Keratinocyte (primary cell): ENCODE data around the gene IFT81. TPM values are rescaled to one million over a fixed set of nuclear protein-coding genes. Genes with fewer than 3 reads are reported as not detected.

Experiments used
- DNase-seq: peaks from one replicate; pipeline ENCODE4 v3.0.0-alpha.2; 2011; ENCODE audit warnings: low read depth, missing footprints, low spot score
- FAIRE-seq: peaks from 2 replicates; lab custom pipeline; 2011; peaks lifted over from hg19 to GRCh38; lab: Jason Lieb, UNC
- H2AFZ ChIP-seq: 2 replicates; pipeline ENCODE4 v1.6.0; 2012; ENCODE audit warnings: low read length, control low read depth, inconsistent platforms; ENCODE audit not compliant: control insufficient read depth
- H3K27ac ChIP-seq: 2 replicates; pipeline ENCODE4 v1.5.1; 2011; ENCODE audit warnings: low read length; ENCODE audit not compliant: control insufficient read depth, insufficient read depth
- H3K27me3 ChIP-seq: 3 replicates; pipeline ENCODE4 v1.6.0; 2011; ENCODE audit warnings: low read length; ENCODE audit not compliant: control insufficient read depth, insufficient read depth; ENCODE audit errors: extremely low read depth
- H3K36me3 ChIP-seq, 2 experiments: 2 replicates in 1 of 2; 3 replicates in 1 of 2; pipeline ENCODE4 v1.5.1; 2011; ENCODE audit warnings: low read length in 2 of 2, mild to moderate bottlenecking in 1 of 2; ENCODE audit not compliant: control insufficient read depth in 2 of 2, insufficient read depth in 2 of 2; ENCODE audit errors: extremely low read depth in 1 of 2
- H3K4me1 ChIP-seq: 3 replicates; pipeline ENCODE4 v1.5.1; 2011; ENCODE audit warnings: low read length; ENCODE audit not compliant: control insufficient read depth, insufficient read depth; ENCODE audit errors: extremely low read depth
- H3K4me2 ChIP-seq: 3 replicates; pipeline ENCODE4 v1.6.0; 2011; ENCODE audit warnings: low read depth, low read length; ENCODE audit not compliant: control insufficient read depth, insufficient read depth; ENCODE audit errors: extremely low read depth
- H3K4me3 ChIP-seq, 3 experiments: fragments of 200-600 bp in 1 of 3; sonication (generic) in 1 of 3; 2 replicates in 2 of 3; 3 replicates in 1 of 3; pipeline ENCODE4 v1.5.1; 2011 to 2016; ENCODE audit warnings: low read length in 3 of 3, mild to moderate bottlenecking in 3 of 3, control low read depth in 2 of 3, inconsistent platforms in 1 of 3, low read depth in 1 of 3, mixed read lengths in 1 of 3, mixed run types in 1 of 3, moderate library complexity in 1 of 3; ENCODE audit not compliant: control insufficient read depth in 2 of 3, insufficient read depth in 2 of 3; ENCODE audit errors: extremely low read depth in 1 of 3
- H3K79me2 ChIP-seq: 2 replicates; pipeline ENCODE4 v1.6.0; 2012; ENCODE audit warnings: low read length; ENCODE audit not compliant: control insufficient read depth, insufficient read depth
- H3K9ac ChIP-seq: 3 replicates; pipeline ENCODE4 v1.6.0; 2011; ENCODE audit warnings: low read length; ENCODE audit not compliant: control insufficient read depth, insufficient read depth; ENCODE audit errors: extremely low read depth
- H3K9me1 ChIP-seq: 3 replicates; pipeline ENCODE4 v1.6.0; 2011; ENCODE audit warnings: low read length; ENCODE audit not compliant: control insufficient read depth, insufficient read depth; ENCODE audit errors: extremely low read depth
- H3K9me3 ChIP-seq: 2 replicates; pipeline ENCODE4 v1.5.1; 2012; ENCODE audit warnings: low read depth, low read length; ENCODE audit not compliant: control insufficient read depth
- H4K20me1 ChIP-seq: 3 replicates; pipeline ENCODE4 v1.6.0; 2011; ENCODE audit warnings: low read length; ENCODE audit not compliant: control insufficient read depth, insufficient read depth; ENCODE audit errors: extremely low read depth
- CTCF ChIP-seq, 3 experiments: IDR thresholded peaks in 1 of 3; conservative IDR thresholded peaks in 1 of 3; optimal IDR thresholded peaks in 1 of 3; 2 replicates in 2 of 3; 3 replicates in 1 of 3; pipeline versions ENCODE3 to v1.5.1; 2011; ENCODE audit warnings: low read length in 3 of 3, mild to moderate bottlenecking in 3 of 3, moderate library complexity in 2 of 3, control low read depth in 1 of 3, inconsistent platforms in 1 of 3; ENCODE audit not compliant: insufficient read depth in 2 of 3; ENCODE audit errors: extremely low read depth in 1 of 3
- EZH2 ChIP-seq: IDR thresholded peaks from one replicate; pipeline ENCODE4 v1.6.1; 2012; ENCODE audit warnings: inconsistent platforms, mild to moderate bottlenecking, low read length, moderate library complexity
- dilution Hi-C: fragments of 300-500 bp; cut with MboI; formaldehyde crosslinking; loops from one replicate; pipeline ENCODE4 v1.7.0; 2020; ENCODE audit warnings: low sequenced_read_pairs; ENCODE audit not compliant: extremely low pct_ligation_motif_present
- polyA plus RNA-seq, 5 experiments: library from polyadenylated mRNA; depleted of rRNA in 3 of 5; stranded (reverse) in 3 of 5; stranded (forward) in 1 of 5; unstranded in 1 of 5; fragments of >200 nt; gene quantifications; 1 replicate in 1 of 5; 2 replicates in 3 of 5; 3 replicates in 1 of 5; pipeline versions ENCODE4 v1.2.1 to v1.2.3, GENCODE V29; 2011 to 2012; ENCODE audit warnings: missing spikeins in 2 of 5, low read depth in 1 of 5, low replicate concordance in 1 of 5

IFT81 gene
- polyA plus RNA-seq, 1 donor (not counting 4 experiments of a cell fraction or from before 2014, with no cell fraction given), result 8.9 TPM

- Histone ChIP-seq H3K79me2 (no peaks in the 10 kb centered on the region), H3K4me3 (no peak overlapping the region), H3K36me3 (peaks cover 0 to 2% of the 10 kb centered on the region in 2 experiments), H4K20me1 (no peaks in the 10 kb centered on the region), H3K27me3 (no peaks in the 10 kb centered on the region), H3K27ac (no peak overlapping the region), H3K4me1 (peaks cover 7% of the 10 kb centered on the region), H3K4me2 (no peak overlapping the region), H3K9ac (no peak overlapping the region), H2AFZ (no peak overlapping the region), H3K9me3 (no peaks in the 10 kb centered on the region), H3K9me1 (no peaks in the 10 kb centered on the region)
- DNase-seq, result no peak
- FAIRE-seq, result no peak
- dilution Hi-C loops, result no loop called here
- no peak for TF ChIP-seq CTCF (optimal IDR thresholded peaks at IDR 0.05 in 1 of 3, IDR thresholded peaks at IDR 0.05 in 1 of 3, conservative IDR thresholded peaks at IDR 0.05 in 1 of 3; ENCODE audit: extremely low read depth in 1 of 3, insufficient read depth in 2 of 3, low read length in 3 of 3)
- no peak for TF ChIP-seq EZH2
These were observed 94.0 kb downstream of the IFT81 start for GRCh38 chr12:110217996-110218674.

GRCh38 chr12:110222027-110222426 is 97.9 kb downstream of the IFT81 start:
- no peaks in the 10 kb centered on the region for H3K79me2 ChIP-seq
- no peak overlapping the region for H3K9ac ChIP-seq
- no peak overlapping the region for H3K27ac ChIP-seq
- no peaks in the 10 kb centered on the region for H3K9me3 ChIP-seq
- TF ChIP-seq EZH2 (no peak), CTCF (optimal IDR thresholded peaks at IDR 0.05 in 1 of 3, IDR thresholded peaks at IDR 0.05 in 1 of 3, conservative IDR thresholded peaks at IDR 0.05 in 1 of 3; ENCODE audit: extremely low read depth in 1 of 3, insufficient read depth in 2 of 3, low read length in 3 of 3) (no peak)
- no peaks in the 10 kb centered on the region for H3K27me3 ChIP-seq
- dilution Hi-C loops, result no loop called here
- no peak overlapping the region for H2AFZ ChIP-seq
- DNase-seq (no peak), FAIRE-seq (no peak)
- peaks cover 23% of the 10 kb centered on the region for H3K4me1 ChIP-seq
- no peaks in the 10 kb centered on the region for H4K20me1 ChIP-seq
- H3K4me2 ChIP-seq, result no peak overlapping the region
- H3K4me3 ChIP-seq, result no peak overlapping the region
- no peaks in the 10 kb centered on the region for H3K9me1 ChIP-seq
- peaks cover 0 to 2% of the 10 kb centered on the region in 2 experiments for H3K36me3 ChIP-seq
